Measurements from ENCODE around the gene JARID2. TPM values are rescaled to one million over a fixed set of nuclear protein-coding genes. Genes with fewer than 3 reads are reported as not detected.

JARID2 gene
- total RNA-seq, 4 donors from 2014 or later = 6.6 to 8.1 (median 7.5) TPM

- Histone ChIP-seq H3K27ac (no peak overlapping the region), H3K27me3 (no peaks in the 10 kb centered on the region), H3K36me3 (no peaks in the 10 kb centered on the region), H3K4me1 (peaks cover 22 to 27% of the 10 kb centered on the region in 2 donors), H3K4me3 (replicated peaks in 1 of 3) (no peak overlapping the region), H3K9me3 (no peaks in the 10 kb centered on the region)
- intact Hi-C loops (cut with DNase I) = no loop called here
- WGBS, 2 donors = 96 to 98% methylated on average over 11 of the region's 11 CpGs
- TF ChIP-seq POLR2A (IDR thresholded peaks at IDR 0.05) = no peak
- no peak for TF ChIP-seq CTCF (IDR thresholded peaks at IDR 0.05)
- DNase-seq = no peak
Observed at GRCh38 chr6:15507221-15507620, 261.4 kb downstream of the JARID2 start.

- H3K4me1 ChIP-seq = peaks cover 19 to 22% of the 10 kb centered on the region in 2 donors
- intact Hi-C loops (cut with DNase I) = no loop called here
- 87 to 92% methylated on average over 14 of the region's 14 CpGs for WGBS, 2 donors
- TF ChIP-seq CTCF (IDR thresholded peaks at IDR 0.05) = no peak
- no peak for TF ChIP-seq POLR2A (IDR thresholded peaks at IDR 0.05)
- no peak overlapping the region for H3K4me3 ChIP-seq (replicated peaks in 1 of 3)
- no peaks in the 10 kb centered on the region for H3K36me3 ChIP-seq
- H3K27ac ChIP-seq = no peak overlapping the region
- no peak for DNase-seq
- no peaks in the 10 kb centered on the region for H3K9me3 ChIP-seq
- no peaks in the 10 kb centered on the region for H3K27me3 ChIP-seq
Observed at GRCh38 chr6:15507746-15508145, 261.9 kb downstream of the JARID2 start.

GRCh38 chr6:15508441-15508871 is 262.6 kb downstream of the JARID2 start:
- Histone ChIP-seq H3K27me3 (no peaks in the 10 kb centered on the region), H3K4me1 (peaks cover 19 to 21% of the 10 kb centered on the region in 2 donors), H3K9me3 (no peaks in the 10 kb centered on the region), H3K36me3 (peaks cover 4 to 6% of the 10 kb centered on the region in 2 donors), H3K27ac (no peak overlapping the region), H3K4me3 (replicated peaks in 1 of 3) (no peak overlapping the region)
- intact Hi-C loops (cut with DNase I) = no loop called here
- TF ChIP-seq CTCF (IDR thresholded peaks at IDR 0.05) (no peak), POLR2A (IDR thresholded peaks at IDR 0.05) (no peak)
- WGBS, 2 donors = 92 to 94% methylated on average over 6 of the region's 6 CpGs
- DNase-seq = no peak

GRCh38 chr6:15508931-15509330 is 263.1 kb downstream of the JARID2 start:
- 95 to 98% methylated on average over 12 to 15 of the region's 15 CpGs for WGBS, 2 donors
- DNase-seq = no peak
- H3K27me3 ChIP-seq = no peaks in the 10 kb centered on the region
- H3K4me3 ChIP-seq (replicated peaks in 1 of 3) = no peak overlapping the region
- peaks cover 17 to 23% of the 10 kb centered on the region in 2 donors for H3K4me1 ChIP-seq
- H3K36me3 ChIP-seq = peaks cover 6 to 7% of the 10 kb centered on the region in 2 donors
- intact Hi-C loops (cut with DNase I) = no loop called here
- no peaks in the 10 kb centered on the region for H3K9me3 ChIP-seq
- TF ChIP-seq CTCF (IDR thresholded peaks at IDR 0.05) (no peak), POLR2A (IDR thresholded peaks at IDR 0.05) (no peak)
- no peak overlapping the region for H3K27ac ChIP-seq

- no peak for DNase-seq
- H3K9me3 ChIP-seq = no peaks in the 10 kb centered on the region
- TF ChIP-seq POLR2A (IDR thresholded peaks at IDR 0.05) (no peak), CTCF (IDR thresholded peaks at IDR 0.05) (no peak)
- H3K27me3 ChIP-seq = no peaks in the 10 kb centered on the region
- intact Hi-C loops (cut with DNase I) = no loop called here
- peaks cover 6 to 7% of the 10 kb centered on the region in 2 donors for H3K36me3 ChIP-seq
- H3K4me1 ChIP-seq = peaks cover 12 to 18% of the 10 kb centered on the region in 2 donors
- no peak overlapping the region for H3K4me3 ChIP-seq (replicated peaks in 1 of 3)
- no peak overlapping the region for H3K27ac ChIP-seq
- WGBS, 2 donors = 76 to 90% methylated on average over 8 to 13 of the region's 13 CpGs
Observed at GRCh38 chr6:15509335-15509933, 263.6 kb downstream of the JARID2 start.

All from thyroid gland (tissue), 4 donors.